Osteocyte (in vitro differentiated cells): ENCODE measurements around the gene OR2L5. TPM values are rescaled to one million over a fixed set of nuclear protein-coding genes. Genes with fewer than 3 reads are reported as not detected.

Experiments
- DNase-seq: peaks from one replicate; pipeline ENCODE4 v3.0.0; 2021; ENCODE audit warnings: mixed read lengths; ENCODE audit not compliant: unreplicated experiment; ENCODE audit errors: extremely low spot score
- H3K27ac Mint-ChIP-seq: one replicate; pipeline ENCODE4 v1.8.0; 2021; ENCODE audit warnings: mild to moderate bottlenecking, mixed read lengths; ENCODE audit not compliant: unreplicated experiment
- H3K27me3 Mint-ChIP-seq: one replicate; pipeline ENCODE4 v1.8.0; 2021; ENCODE audit warnings: mixed read lengths; ENCODE audit not compliant: unreplicated experiment
- H3K36me3 Mint-ChIP-seq: one replicate; pipeline ENCODE4 v1.8.0; 2021; ENCODE audit warnings: mixed read lengths; ENCODE audit not compliant: unreplicated experiment
- H3K4me1 Mint-ChIP-seq: one replicate; pipeline ENCODE4 v1.8.0; 2021; ENCODE audit warnings: mixed read lengths; ENCODE audit not compliant: unreplicated experiment
- H3K4me3 Mint-ChIP-seq: one replicate; pipeline ENCODE4 v1.8.0; 2021; ENCODE audit warnings: mild to moderate bottlenecking, moderate library complexity, mixed read lengths; ENCODE audit not compliant: unreplicated experiment
- H3K9me3 Mint-ChIP-seq: one replicate; pipeline ENCODE4 v1.8.0; 2021; ENCODE audit warnings: mixed read lengths; ENCODE audit not compliant: unreplicated experiment
- total RNA-seq: library from RNA; stranded (reverse); gene quantifications from 2 replicates; pipeline ENCODE4 v1.2.1, GENCODE V29; 2021
- TF ChIP-seq, protein P1 (sequence below): fragments of 200-600 bp; sonication (generic); IDR thresholded peaks from 2 replicates; pipeline ENCODE4 v1.5.0; 2021; ENCODE audit warnings: antibody characterized with exemption, mild to moderate bottlenecking, moderate library complexity

Gene OR2L5
- total RNA-seq, 1 donor from 2014 or later: not detected

- no peak for DNase-seq
- TF ChIP-seq, protein P1, sequence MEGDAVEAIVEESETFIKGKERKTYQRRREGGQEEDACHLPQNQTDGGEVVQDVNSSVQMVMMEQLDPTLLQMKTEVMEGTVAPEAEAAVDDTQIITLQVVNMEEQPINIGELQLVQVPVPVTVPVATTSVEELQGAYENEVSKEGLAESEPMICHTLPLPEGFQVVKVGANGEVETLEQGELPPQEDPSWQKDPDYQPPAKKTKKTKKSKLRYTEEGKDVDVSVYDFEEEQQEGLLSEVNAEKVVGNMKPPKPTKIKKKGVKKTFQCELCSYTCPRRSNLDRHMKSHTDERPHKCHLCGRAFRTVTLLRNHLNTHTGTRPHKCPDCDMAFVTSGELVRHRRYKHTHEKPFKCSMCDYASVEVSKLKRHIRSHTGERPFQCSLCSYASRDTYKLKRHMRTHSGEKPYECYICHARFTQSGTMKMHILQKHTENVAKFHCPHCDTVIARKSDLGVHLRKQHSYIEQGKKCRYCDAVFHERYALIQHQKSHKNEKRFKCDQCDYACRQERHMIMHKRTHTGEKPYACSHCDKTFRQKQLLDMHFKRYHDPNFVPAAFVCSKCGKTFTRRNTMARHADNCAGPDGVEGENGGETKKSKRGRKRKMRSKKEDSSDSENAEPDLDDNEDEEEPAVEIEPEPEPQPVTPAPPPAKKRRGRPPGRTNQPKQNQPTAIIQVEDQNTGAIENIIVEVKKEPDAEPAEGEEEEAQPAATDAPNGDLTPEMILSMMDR: no peak
- no peaks in the 10 kb centered on the region for H3K36me3 Mint-ChIP-seq
- H3K4me1 Mint-ChIP-seq: no peaks in the 10 kb centered on the region
- peaks cover 50% of the 10 kb centered on the region for H3K9me3 Mint-ChIP-seq
- H3K27me3 Mint-ChIP-seq: no peaks in the 10 kb centered on the region
- no peak overlapping the region for H3K27ac Mint-ChIP-seq
- H3K4me3 Mint-ChIP-seq: no peak overlapping the region
These were observed 13.3 kb upstream of the OR2L5 start for GRCh38 chr1:248000169-248000568.

DNA sequence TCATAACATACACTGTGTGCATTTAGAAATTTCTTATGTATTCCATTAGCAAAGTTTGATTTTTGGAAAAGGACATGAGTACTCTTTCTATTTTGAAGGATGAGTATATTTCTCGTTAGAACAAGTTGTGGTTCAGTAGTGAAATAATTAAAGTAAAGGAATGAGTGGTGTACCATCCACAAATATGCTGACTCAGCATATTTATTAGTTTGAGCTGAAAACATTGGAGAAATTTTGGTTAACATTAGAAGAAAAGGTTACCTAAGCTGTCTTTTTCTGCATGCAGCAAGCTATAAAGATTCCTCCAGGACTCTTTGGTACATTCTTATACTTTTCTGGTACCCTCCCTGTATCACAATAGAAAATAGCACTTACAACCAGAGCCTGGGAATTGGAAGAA, 5.7 kb upstream of the OR2L5 start:
- TF ChIP-seq, protein P1: no peak
- H3K27me3 Mint-ChIP-seq: no peaks in the 10 kb centered on the region
- no peak for DNase-seq
- no peak overlapping the region for H3K27ac Mint-ChIP-seq
- H3K4me3 Mint-ChIP-seq: no peak overlapping the region
- no peaks in the 10 kb centered on the region for H3K36me3 Mint-ChIP-seq
- peaks cover 58% of the 10 kb centered on the region for H3K9me3 Mint-ChIP-seq
- no peaks in the 10 kb centered on the region for H3K4me1 Mint-ChIP-seq

GRCh38 chr1:248009681-248010080, 3.8 kb upstream of the OR2L5 start:
- H3K36me3 Mint-ChIP-seq: no peaks in the 10 kb centered on the region
- no peak for DNase-seq
- no peak overlapping the region for H3K4me3 Mint-ChIP-seq
- H3K27ac Mint-ChIP-seq: no peak overlapping the region
- H3K4me1 Mint-ChIP-seq: no peaks in the 10 kb centered on the region
- no peaks in the 10 kb centered on the region for H3K27me3 Mint-ChIP-seq
- TF ChIP-seq, protein P1: no peak
- peaks cover 47% of the 10 kb centered on the region for H3K9me3 Mint-ChIP-seq

DNA sequence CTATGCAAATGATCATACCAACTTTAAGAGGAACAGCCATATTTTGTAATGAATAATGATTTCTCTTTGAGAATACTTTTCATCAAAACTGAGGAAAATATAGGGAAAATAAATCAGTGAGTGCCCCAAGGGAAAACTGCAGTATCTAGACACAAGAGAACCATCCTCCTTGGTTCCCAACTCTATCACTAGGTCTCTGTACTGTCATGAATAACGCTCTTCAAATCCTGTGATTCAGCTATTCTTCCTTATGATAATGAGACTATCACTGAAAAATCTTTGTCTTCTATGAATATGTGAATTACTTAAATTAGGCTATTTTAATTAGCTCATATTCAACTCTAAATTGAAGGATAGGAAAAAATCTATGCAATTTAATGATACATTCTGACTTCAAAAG, 2.3 kb downstream of the OR2L5 start:
- Mint-ChIP-seq H3K4me3 (no peak overlapping the region), H3K27me3 (no peaks in the 10 kb centered on the region), H3K4me1 (no peaks in the 10 kb centered on the region), H3K9me3 (peaks cover 47% of the 10 kb centered on the region), H3K36me3 (no peaks in the 10 kb centered on the region), H3K27ac (no peak overlapping the region)
- DNase-seq: no peak
- TF ChIP-seq, protein P1: no peak

DNA sequence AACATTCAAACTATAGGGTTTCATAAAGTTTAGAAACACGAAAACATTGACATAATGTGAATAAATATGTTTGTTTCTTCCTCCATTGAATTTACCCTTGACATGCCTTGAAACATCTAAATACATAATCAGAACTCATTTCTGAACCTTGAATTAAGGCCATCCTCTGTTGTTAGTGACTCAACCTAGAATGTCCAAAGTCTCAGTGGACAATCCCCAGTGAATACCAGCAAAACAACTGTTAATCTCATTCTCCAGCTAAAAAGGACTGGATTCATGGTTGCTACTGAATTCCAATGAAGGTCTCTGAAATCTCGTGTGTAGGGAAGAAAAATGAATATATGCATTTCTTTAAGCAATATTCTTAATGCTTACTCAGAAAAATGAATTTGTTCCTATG, 16.3 kb downstream of the OR2L5 start, which contains the start of gene OR2L2:
OR2L2 (plus strand) TSS at position 301 of the 400 bp plus-strand sequence. CDS start 8,198 bp downstream, outside the sequence.
- H3K27ac Mint-ChIP-seq: no peak within 1 kb of the TSS
- TF ChIP-seq, protein P1: no peak
- no peaks in the 10 kb centered on the region for H3K36me3 Mint-ChIP-seq
- no peaks in the 10 kb centered on the region for H3K4me1 Mint-ChIP-seq
- H3K27me3 Mint-ChIP-seq: no peaks in the 10 kb centered on the region
- H3K4me3 Mint-ChIP-seq: no peak within 1 kb of the TSS
- peaks cover 46% of the 10 kb centered on the region for H3K9me3 Mint-ChIP-seq
- DNase-seq: no peak
